Erythroblast (primary cell): ENCODE results near the gene DDR1.
A peak's percentile ranks its signal among the peaks of the same experiment; 100 is the strongest.

Source experiments
- DNase-seq, 2 experiments: peaks; one replicate each; lab custom pipeline; 2025; lab: John Stamatoyannopoulos, UW
- GATA1 ChIP-seq: IDR thresholded peaks from 2 replicates; pipeline ENCODE4 v1.6.1; 2011; ENCODE audit warnings: low read depth, mild to moderate bottlenecking, control low read depth, low read length, moderate library complexity
- POLR2A ChIP-seq: IDR thresholded peaks from 2 replicates; pipeline ENCODE4 v1.6.1; 2011; ENCODE audit warnings: mild to moderate bottlenecking, low read length

Gene DDR1

DNA sequence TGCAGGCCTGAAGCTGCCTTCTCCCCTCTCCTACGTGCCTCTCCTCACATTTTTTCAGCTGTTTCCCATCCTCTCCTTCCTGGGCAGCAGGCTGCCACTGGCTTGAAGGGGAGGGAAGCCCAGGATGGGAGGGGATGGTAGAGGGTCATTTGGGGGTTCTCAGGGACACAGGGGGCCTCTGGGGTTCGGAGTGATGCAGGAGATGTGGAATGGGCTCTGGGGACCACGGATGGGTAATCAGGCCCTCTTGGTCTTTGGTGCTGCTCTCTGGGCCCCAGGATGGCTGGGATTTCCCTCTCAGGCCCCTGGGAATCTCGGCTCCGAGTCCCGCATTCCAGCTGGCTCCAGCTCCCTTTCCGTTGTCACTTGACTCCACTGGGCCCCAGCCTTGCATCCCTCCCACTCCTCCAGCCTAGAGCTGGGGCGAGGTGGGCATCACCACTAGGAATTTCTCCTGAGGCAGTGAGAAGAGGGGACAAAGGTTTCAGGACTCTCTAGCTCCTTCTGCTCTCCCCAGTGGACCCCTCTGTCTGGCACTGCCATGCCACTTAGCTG is 2.0 kb upstream of the DDR1 start:
- DNase-seq, result no peak
- TF ChIP-seq POLR2A (no peak), GATA1 (no peak)

DNA sequence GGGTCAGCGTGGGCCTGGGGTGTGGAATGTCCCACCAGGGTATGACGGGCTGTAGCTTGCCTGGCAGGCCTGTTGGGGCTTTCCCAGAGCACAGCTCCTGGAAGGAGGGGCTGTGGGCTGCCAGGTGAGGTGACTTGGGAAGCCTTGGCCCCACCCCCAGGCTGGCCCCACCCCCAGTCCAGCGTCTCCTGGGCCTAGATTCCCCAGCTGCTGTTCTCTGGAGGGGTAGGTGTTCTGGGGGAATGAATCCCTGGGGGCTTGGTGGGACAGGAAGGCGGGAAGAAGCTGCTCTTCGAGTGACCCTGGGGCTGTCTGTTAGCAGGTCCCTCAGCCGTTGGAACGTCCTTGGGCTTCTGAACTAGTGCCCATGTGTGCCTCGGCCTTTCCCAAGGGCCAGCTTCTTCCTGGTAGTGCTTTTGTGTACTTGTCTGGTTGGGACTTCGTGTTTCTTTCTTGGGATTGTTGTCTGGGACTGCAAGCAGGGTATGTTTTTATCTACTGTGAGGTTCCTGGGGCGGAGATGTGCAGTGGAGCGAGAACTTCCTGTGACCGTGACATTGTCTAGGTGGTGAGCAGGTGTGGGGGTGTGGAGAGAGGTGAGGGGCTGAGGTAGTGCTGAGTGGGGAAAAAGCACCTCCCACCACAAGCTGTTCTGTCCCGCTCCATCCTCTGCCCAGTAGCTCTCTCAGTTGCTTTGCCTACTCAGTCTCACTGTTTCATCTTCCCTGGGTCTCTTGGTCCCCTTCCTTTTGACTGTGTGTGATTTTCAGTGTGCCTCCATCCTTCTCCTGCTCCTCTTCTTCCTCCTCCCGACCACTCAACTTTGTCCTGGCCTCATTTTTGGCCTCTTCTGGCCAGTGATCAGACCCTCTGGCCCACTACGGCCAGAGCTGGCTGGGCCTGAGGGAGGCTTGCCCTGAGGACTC is 1.3 kb upstream of the DDR1 start:
- TF ChIP-seq GATA1 (no peak), POLR2A (no peak)
- no peak for DNase-seq

DNA sequence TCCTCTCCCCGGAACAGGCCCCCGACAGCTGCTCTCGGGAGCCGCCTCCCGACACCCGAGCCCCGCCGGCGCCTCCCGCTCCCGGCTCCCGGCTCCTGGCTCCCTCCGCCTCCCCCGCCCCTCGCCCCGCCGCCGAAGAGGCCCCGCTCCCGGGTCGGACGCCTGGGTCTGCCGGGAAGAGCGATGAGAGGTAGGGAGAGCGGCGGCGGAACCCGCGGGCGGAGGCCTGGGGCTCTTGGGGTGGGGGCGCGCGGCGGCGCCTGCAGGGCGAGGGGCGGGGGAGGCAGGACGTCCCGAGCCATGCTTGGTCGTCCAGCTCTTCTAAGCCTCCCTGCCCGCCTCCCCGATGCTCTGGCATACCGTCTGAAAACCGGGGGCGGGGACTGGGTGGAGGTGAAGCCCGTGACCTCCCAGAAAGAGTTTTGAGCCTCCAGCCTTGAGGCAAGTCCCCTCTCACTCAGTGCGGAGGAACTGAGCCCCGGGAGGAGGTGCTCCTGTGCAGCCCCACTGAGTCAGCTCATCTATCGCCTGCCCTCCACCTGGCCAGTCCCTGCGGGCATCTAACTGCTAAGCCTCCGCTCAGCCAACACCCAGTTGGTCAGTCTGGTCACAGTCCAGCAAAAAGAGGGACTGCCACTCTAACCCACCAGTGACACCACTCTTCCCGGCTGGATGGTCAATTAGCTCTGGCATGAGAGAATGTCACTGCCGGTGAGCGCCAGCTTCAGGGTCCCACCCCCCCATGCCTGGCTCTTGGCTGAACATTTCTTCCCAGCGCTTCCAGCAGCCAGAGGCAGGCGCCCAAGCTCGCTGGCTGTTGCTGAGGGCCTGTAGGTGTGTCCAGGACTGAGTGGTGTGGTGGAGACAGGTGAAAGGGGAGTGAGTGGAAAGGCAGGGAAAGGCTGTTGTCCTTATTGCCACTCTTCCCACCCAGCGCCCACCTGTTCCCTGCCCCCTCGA is 482 bp downstream of the DDR1 start:
- no peak for TF ChIP-seq POLR2A
- TF ChIP-seq GATA1, result no peak

DNA sequence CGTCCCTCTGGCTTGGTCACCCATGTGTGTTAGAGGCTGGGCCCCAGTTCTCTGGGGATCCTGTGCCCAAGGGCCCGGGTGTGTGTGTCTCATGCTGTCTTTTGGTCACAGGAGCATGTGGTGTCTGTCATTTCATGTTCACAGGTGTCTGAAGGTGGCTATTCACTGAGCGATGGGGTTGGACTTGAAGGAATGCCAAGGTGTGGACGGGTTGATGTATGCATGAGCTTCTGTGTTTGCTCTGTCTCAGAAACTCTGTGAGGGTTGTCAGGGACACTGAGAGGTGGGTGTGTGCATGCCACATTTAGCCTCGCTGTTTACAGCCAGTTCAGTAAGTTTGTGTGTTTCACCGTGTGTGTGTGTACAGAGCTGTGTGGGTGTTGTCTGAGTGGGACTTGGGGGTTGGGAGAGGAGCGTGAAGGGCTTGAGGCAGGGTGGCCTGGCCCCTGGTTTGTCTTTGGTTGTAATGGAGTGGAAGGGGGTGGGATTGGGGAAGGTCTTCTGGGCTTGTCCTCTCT is 1.2 kb downstream of the DDR1 start:
- TF ChIP-seq GATA1 (no peak), POLR2A (no peak)
- no peak for DNase-seq

More for the DNA sequence above, 482 bp downstream of the DDR1 start:
- peak; percentile 27 to 29 for DNase-seq

DNA sequence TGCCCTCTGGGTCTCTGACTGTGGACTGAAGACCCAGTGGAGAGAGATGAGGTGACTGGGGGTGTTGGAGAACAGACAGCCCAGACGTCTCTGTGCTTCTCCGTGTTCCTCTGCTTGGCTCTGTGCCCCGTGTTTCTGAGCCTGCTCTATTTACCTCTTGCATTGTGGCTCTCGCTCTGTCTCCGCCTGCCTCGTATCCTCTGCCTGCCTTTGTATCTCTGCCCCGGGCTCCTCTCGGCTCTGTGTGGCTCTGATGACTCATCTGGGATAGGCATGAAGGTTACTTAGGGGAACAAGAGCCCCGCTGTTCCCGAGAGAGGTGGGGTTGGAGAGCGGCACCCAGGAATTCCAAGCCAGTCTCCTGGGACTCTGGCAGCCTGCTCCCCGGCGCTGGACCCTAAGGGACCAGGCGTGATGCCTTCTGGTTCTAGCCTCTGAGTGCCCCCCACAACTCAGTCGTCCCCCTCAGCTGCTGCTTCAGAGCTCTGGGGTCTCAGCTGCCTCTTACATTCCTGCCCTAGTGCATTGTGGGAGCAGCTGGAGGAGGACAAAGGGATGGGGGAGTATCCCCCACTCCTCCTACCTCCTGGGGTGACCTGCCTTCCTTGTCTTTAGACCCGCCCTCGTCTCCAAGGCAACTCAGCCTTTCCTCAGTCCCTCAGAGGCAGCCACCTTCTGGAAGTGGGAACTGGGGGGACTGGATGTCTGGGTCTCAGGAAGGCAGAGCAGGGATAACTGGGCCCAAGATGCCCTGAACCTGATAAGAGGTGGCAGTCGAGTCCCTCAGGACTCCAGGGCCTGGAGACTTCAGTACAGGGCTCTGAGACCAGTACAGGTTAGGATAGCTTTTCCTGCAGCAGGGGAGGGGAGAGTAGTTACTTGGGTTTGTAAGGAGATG is 1.9 kb downstream of the DDR1 start:
- TF ChIP-seq GATA1, result no peak
- no peak for TF ChIP-seq POLR2A
- DNase-seq, result peak in 1 of 2 experiments; percentile 17

DNA sequence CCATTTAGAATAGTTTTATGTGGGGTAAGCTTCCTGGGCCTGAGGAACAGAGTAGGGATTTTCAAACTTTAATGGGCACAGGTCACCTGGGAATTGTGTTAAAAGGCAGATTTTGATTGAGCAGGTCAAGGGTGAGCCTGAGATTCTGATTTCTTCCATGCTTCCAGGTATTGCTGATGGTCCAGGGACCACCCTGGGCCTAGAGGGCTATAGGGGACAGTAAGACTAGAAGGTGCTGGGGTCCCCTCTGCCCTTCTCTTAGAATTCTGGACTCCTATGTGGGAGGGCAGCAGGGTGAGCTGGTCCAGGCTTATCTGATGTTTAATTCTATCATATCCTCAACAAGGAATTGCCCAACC is 2.6 kb downstream of the DDR1 start:
- TF ChIP-seq GATA1 (no peak), POLR2A (no peak)
- no peak for DNase-seq

DNA sequence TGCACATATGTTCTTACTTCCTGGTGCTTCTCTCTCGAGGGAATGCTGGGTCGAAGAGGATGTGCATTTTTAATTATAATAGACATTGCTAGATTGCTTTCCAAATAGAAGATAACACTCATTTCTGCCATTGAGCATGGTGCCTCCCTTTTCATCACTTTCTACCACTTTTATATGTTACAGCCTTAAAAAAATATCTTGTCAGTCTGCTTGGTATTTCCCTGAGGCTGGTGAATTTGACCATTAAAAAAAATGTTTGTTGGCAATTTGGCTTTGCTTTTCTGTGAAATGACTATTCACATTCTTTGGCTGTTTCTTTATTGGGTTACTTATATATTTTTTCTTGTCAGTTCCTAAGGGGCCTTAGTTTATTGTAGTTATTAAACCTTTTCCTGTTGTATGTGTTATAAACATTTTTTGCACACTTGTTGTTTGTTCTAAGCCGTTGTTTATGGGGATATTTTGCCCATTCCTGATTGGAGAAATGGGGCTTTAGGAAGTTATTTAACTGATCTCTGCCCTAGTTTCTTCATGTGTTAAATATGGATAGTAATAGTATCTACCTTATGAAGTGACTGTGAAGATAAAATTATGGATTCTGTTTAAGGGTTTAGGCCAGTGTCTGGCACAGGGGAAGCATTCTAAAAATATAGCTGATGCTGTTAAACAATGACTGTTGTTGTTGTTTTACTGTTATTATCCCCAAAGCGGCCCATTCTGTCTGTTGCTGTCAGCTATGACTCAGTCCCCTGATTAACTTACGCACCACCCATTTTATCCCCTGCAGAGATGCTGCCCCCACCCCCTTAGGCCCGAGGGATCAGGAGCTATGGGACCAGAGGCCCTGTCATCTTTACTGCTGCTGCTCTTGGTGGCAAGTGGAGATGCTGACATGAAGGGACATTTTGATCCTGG is 3.8 kb downstream of the DDR1 start:
- no peak for TF ChIP-seq GATA1

DNA sequence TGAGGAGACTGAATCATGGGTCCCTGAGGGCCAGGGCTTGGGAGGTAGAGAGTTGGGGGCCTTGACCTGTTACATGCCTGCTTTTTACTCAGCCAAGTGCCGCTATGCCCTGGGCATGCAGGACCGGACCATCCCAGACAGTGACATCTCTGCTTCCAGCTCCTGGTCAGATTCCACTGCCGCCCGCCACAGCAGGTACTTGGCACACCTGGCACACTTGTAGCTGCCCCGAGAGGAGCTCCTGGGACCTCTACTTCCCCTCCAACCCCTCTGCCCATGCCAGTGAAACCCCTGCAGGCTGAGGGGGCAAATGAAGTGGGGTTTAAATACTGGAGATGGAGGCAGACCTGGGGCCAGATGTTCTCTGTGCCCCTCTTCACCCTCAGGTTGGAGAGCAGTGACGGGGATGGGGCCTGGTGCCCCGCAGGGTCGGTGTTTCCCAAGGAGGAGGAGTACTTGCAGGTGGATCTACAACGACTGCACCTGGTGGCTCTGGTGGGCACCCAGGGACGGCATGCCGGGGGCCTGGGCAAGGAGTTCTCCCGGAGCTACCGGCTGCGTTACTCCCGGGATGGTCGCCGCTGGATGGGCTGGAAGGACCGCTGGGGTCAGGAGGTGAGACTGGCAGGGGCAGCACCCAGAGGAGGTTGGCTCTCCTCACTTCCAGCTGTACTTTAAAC is 4.6 kb downstream of the DDR1 start:
- TF ChIP-seq GATA1, result no peak
- no peak for TF ChIP-seq POLR2A
- no peak for DNase-seq

More for the DNA sequence above, 3.8 kb downstream of the DDR1 start:
- DNase-seq, result no peak

DNA sequence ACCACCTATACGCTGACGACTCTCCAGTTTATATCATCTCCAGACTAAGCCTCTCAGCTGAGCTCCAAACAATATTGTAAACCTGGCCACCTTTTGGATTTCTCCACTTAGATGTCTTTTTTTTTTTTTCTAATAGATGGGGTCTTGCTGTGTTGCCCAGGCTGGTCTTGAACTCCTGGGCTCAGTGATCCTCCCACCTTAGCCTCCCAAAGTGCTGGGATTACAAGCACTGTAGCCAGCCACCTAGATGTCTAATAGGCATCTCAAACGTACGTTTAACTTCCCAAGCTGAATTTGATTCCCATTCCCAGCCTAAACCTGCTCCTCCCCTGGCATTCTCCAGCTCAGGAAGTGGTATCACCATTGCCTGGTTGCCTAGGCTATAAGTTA is 5.2 kb downstream of the DDR1 start:
- DNase-seq, result no peak
- TF ChIP-seq POLR2A (no peak), GATA1 (no peak)

DNA sequence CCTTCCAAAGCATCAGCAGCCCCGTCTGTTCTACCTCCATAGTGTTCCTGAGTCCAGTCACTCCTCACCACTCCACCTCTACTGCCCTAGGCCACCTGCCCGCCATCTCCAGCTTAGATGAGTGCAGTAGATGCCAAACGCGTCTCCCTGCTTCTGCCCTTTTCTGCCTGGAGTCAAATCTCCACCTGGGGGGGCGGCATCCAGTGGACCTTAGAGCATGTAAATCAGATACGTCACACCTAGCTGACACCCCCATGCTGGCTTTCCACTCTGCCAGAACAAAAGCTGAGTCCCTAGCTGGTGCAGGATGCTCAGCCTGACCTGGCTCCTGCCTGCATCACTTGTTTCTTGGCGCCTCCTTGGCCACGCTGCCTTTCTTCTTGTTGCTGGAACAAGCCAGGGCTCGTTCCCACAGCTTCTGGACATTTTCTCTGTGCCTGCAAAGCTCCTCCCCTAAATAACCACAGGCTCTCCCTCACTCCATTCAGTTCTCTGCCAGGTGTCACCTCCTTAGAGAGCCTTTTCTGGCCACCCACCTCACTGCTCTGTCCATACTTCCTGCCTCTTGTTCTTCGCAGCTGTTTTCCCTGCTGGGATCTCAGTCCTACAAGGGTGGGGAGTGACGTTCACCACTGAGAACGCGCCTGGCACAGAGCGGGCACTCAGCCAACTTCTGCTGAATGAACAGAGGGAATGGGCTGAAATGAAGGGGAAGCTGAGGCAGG is 5.8 kb downstream of the DDR1 start:
- no peak for DNase-seq
- TF ChIP-seq POLR2A (no peak), GATA1 (no peak)
